GM23248 (cell line): ENCODE data around the gene CRIP1. TPM values are rescaled to one million over a fixed set of nuclear protein-coding genes. Genes with fewer than 3 reads are reported as not detected.

Experiments
- DNase-seq: peaks from one replicate; pipeline ENCODE4 v3.0.0-alpha.2; 2015
- H2AFZ ChIP-seq: fragments of 200-600 bp; sonication (generic); 2 replicates; pipeline ENCODE4 v1.6.1; 2016; ENCODE audit warnings: antibody characterized with exemption
- H3F3A ChIP-seq: fragments of 200-600 bp; sonication (generic); 2 replicates; pipeline ENCODE4 v1.6.1; 2016; ENCODE audit warnings: mild to moderate bottlenecking, antibody characterized with exemption, mixed run types; ENCODE audit not compliant: insufficient read depth
- H3K27ac ChIP-seq: fragments of 200-600 bp; sonication (generic); 2 replicates; pipeline ENCODE4 v1.5.1; 2016; ENCODE audit warnings: mild to moderate bottlenecking
- H3K27me3 ChIP-seq: fragments of 200-600 bp; sonication (generic); replicated peaks from 2 replicates; pipeline ENCODE4 v1.6.1; 2016; ENCODE audit warnings: mild to moderate bottlenecking; ENCODE audit not compliant: insufficient read depth
- H3K36me3 ChIP-seq: fragments of 200-600 bp; sonication (generic); 2 replicates; pipeline ENCODE4 v1.6.1; 2016; ENCODE audit warnings: low read depth, mild to moderate bottlenecking
- H3K4me1 ChIP-seq: fragments of 200-600 bp; sonication (generic); 2 replicates; pipeline ENCODE4 v1.6.1; 2016; ENCODE audit warnings: mild to moderate bottlenecking; ENCODE audit not compliant: insufficient read depth
- H3K4me2 ChIP-seq: fragments of 200-600 bp; sonication (generic); one replicate; pipeline ENCODE4 v1.6.1; 2016; ENCODE audit warnings: mild to moderate bottlenecking; ENCODE audit not compliant: unreplicated experiment
- H3K4me3 ChIP-seq: fragments of 200-600 bp; sonication (generic); 2 replicates; pipeline ENCODE4 v1.5.1; 2016; ENCODE audit warnings: mild to moderate bottlenecking
- H3K79me2 ChIP-seq: fragments of 200-600 bp; sonication (generic); 2 replicates; pipeline ENCODE4 v1.6.1; 2016; ENCODE audit warnings: mild to moderate bottlenecking; ENCODE audit not compliant: insufficient read depth
- H3K9ac ChIP-seq: fragments of 200-600 bp; sonication (generic); 2 replicates; pipeline ENCODE4 v1.6.1; 2016; ENCODE audit warnings: mild to moderate bottlenecking
- H3K9me2 ChIP-seq: fragments of 200-600 bp; sonication (generic); 2 replicates; pipeline ENCODE4 v1.6.1; 2016; ENCODE audit warnings: mixed run types, mild to moderate bottlenecking, moderate library complexity; ENCODE audit not compliant: insufficient read depth
- H3K9me3 ChIP-seq: fragments of 200-600 bp; sonication (generic); one replicate; pipeline ENCODE4 v1.6.1; 2017; ENCODE audit warnings: low read depth
- H4K20me1 ChIP-seq: fragments of 200-600 bp; sonication (generic); 2 replicates; pipeline ENCODE4 v1.6.0; 2016; ENCODE audit not compliant: insufficient read depth
- EZH2 ChIP-seq: fragments of 200-600 bp; sonication (generic); IDR thresholded peaks from 2 replicates; pipeline ENCODE4 v1.6.1; 2018; ENCODE audit warnings: antibody characterized with exemption, mild to moderate bottlenecking; ENCODE audit not compliant: insufficient read depth, poor library complexity, severe bottlenecking
- EZH2phosphoT487 ChIP-seq: fragments of 200-600 bp; sonication (generic); IDR thresholded peaks from 2 replicates; pipeline ENCODE4 v1.6.1; 2018; ENCODE audit warnings: antibody characterized with exemption, moderate library complexity, mild to moderate bottlenecking, low read depth; ENCODE audit not compliant: insufficient read depth
- WGBS, 2 experiments: methylation state at CpG; one replicate each; pipeline ENCODE4 v1.1.6; 2015 to 2017; ENCODE audit warnings: low lambda C conversion rate in 2 of 2, low coverage in 1 of 2; ENCODE audit errors: missing lambda C conversion rate in 2 of 2; 5-methylcytosine and 5-hydroxymethylcytosine counted together
- in situ Hi-C: fragments of 300-500 bp; cut with MboI; formaldehyde crosslinking; loops from 2 replicates; pipeline ENCODE4 v1.15.0; 2020
- polyA plus RNA-seq: library from polyadenylated mRNA; unstranded; fragments of >200 nt; fragmentation: Nextera tagmentation; extraction: Ambion mirVana; gene quantifications from 2 replicates; pipeline ENCODE4 v1.2.1, GENCODE V29; 2016
- total RNA-seq: library from RNA; depleted of rRNA; stranded (reverse); fragments of >200 nt; shearing (Covaris generic); gene quantifications from 2 replicates; pipeline ENCODE4 v1.2.3, GENCODE V29; 2014

CRIP1 gene
- total and polyA plus RNA-seq, 2 experiments from 2014 or later = 12.3 to 32.7 TPM

DNA sequence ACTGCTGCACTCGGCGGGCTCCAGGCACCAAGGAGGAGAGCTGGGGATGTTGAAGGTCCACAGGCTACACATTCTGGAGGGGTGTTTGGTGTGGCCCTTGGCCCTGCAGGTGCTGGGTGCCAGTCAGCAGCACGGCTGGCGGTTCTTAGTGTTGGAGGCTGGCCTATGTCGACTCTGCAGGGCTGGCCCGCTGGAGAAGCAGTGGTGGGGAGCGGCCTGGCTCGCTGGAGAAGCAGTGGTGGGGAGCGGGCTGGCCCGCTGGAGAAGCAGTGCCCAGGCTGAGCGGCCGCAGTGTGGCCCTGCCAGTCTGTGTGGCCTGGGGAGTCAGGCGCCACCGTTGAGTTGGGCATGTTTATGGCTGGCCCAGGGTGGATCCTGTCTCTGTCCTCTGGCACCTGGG, 39.7 kb upstream of the CRIP1 start:
- H3K79me2 ChIP-seq = peaks cover 14% of the 10 kb centered on the region; the same call in 1 of the 2 replicates
- no peaks in the 10 kb centered on the region; the same call in 1 of the 2 replicates for H3K36me3 ChIP-seq
- no peaks in the 10 kb centered on the region for H4K20me1 ChIP-seq
- H3K27ac ChIP-seq = no peak overlapping the region
- no peaks in the 10 kb centered on the region for H3K9me3 ChIP-seq
- no peak overlapping the region for H3K9ac ChIP-seq
- no peak overlapping the region for H2AFZ ChIP-seq
- no peak for DNase-seq
- H3K4me3 ChIP-seq = no peak overlapping the region
- TF ChIP-seq EZH2 (no peak), EZH2phosphoT487 (no peak)
- H3K4me1 ChIP-seq = no peaks in the 10 kb centered on the region
- in situ Hi-C loops = no loop called here
- WGBS, 2 experiments = 80 to 81% methylated on average over 14 of the region's 14 CpGs
- no peaks in the 10 kb centered on the region for H3K9me2 ChIP-seq
- no peaks in the 10 kb centered on the region for H3K27me3 ChIP-seq
- H3K4me2 ChIP-seq = no peak overlapping the region
- no peaks in the 10 kb centered on the region for H3F3A ChIP-seq

DNA sequence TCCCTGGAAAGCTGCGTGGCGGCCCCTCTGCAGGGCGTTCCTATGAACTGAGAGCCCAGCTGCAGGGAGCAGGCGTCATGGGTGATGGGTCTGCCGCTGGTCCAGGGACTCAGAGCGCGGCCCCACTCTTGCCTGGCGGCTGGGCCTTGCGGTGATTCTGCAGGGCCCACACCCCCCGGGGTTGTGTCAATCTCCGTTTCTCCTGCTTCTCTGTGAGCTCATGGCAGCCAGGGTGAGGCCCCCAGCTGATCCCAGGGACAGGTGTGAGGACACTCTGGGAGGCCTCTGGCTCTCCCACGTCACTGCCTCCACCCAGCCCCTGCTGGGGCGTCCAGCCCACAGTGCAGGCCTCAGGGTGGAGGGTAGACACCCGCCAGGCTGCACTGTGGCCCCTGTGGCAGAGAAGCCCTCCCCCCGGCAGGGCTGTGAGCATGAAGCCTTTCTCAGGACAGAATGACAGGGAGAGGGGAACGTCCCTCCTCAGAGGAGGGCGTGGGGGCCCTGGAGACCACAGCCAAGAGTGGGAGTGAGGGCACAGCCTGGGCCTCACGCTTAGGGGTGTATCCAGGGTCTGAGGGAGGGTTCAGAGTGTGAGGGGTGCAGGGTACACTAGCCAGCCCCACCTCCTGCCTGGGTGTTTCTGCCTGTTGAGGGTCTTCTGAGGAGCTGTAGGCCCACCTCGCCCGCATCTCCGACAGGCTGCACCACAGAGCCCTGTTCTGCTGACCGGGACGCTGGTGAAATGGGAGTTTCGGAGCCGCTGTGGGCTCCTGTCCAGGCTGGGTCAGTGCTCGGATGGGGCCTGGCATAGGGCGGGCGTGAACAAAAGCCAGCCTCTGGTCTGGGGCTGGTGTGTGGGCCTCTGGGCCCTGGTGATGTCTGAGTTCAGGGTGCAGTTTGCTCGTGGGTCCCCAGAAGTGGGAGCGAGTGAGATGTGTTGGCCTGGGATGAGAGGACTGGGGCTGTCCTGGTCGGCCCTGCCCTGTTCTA, 38.7 kb upstream of the CRIP1 start:
- Histone ChIP-seq H3K4me1 (no peaks in the 10 kb centered on the region), H3K36me3 (no peaks in the 10 kb centered on the region; the same call in 1 of the 2 replicates), H3K27me3 (no peaks in the 10 kb centered on the region), H3K9ac (peak overlapping the region; percentile 72), H3F3A (no peaks in the 10 kb centered on the region), H3K27ac (0 out of 2 replicates have a peak overlapping the region, but pooled peaks have one; percentile 23), H3K79me2 (peaks cover 14% of the 10 kb centered on the region; the same call in 1 of the 2 replicates), H2AFZ (no peak overlapping the region), H3K9me2 (no peaks in the 10 kb centered on the region), H3K4me3 (no peak overlapping the region), H3K9me3 (no peaks in the 10 kb centered on the region), H4K20me1 (no peaks in the 10 kb centered on the region), H3K4me2 (no peak overlapping the region)
- no peak for DNase-seq
- in situ Hi-C loops = no loop called here
- no peak for TF ChIP-seq EZH2phosphoT487
- TF ChIP-seq EZH2 = no peak
- WGBS, 2 experiments = 74 to 78% methylated on average over 31 of the region's 31 CpGs

DNA sequence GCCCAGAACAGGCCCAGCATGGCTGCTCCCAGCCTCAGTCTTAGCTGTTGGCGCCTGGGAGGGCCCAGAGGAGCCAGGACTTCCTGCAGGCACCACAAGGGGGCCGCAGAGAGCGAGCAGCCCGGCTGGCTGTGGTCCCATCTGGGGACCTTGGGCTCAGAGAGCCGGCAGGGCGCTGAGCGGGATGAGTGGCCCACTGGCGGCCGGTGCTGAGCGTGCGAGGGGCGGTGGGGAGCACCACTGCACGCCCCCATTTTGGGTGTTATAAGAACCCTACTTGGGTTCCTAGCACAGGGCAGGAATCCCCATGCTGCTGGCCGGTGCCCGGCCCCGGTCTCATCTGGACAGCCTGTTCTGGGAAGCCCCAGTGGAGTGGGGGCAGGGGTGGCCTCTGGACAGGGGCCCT, 38.0 kb upstream of the CRIP1 start:
- no peaks in the 10 kb centered on the region; the same call in 1 of the 2 replicates for H3K36me3 ChIP-seq
- H3K27me3 ChIP-seq = no peaks in the 10 kb centered on the region
- H3K4me2 ChIP-seq = no peak overlapping the region
- H3F3A ChIP-seq = no peaks in the 10 kb centered on the region
- no peak for TF ChIP-seq EZH2
- H3K9me3 ChIP-seq = no peaks in the 10 kb centered on the region
- no peak overlapping the region for H2AFZ ChIP-seq
- H4K20me1 ChIP-seq = no peaks in the 10 kb centered on the region
- DNase-seq = peak; percentile 84
- H3K9me2 ChIP-seq = no peaks in the 10 kb centered on the region
- no peaks in the 10 kb centered on the region for H3K4me1 ChIP-seq
- in situ Hi-C loops = no loop called here
- H3K4me3 ChIP-seq = no peak overlapping the region
- peak overlapping the region; percentile 72 for H3K9ac ChIP-seq
- H3K27ac ChIP-seq = 0 out of 2 replicates have a peak overlapping the region, but pooled peaks have one; percentile 23
- WGBS, 2 experiments = 39 to 44% methylated on average over 12 to 16 of the region's 16 CpGs
- H3K79me2 ChIP-seq = peaks cover 14% of the 10 kb centered on the region; the same call in 1 of the 2 replicates

DNA sequence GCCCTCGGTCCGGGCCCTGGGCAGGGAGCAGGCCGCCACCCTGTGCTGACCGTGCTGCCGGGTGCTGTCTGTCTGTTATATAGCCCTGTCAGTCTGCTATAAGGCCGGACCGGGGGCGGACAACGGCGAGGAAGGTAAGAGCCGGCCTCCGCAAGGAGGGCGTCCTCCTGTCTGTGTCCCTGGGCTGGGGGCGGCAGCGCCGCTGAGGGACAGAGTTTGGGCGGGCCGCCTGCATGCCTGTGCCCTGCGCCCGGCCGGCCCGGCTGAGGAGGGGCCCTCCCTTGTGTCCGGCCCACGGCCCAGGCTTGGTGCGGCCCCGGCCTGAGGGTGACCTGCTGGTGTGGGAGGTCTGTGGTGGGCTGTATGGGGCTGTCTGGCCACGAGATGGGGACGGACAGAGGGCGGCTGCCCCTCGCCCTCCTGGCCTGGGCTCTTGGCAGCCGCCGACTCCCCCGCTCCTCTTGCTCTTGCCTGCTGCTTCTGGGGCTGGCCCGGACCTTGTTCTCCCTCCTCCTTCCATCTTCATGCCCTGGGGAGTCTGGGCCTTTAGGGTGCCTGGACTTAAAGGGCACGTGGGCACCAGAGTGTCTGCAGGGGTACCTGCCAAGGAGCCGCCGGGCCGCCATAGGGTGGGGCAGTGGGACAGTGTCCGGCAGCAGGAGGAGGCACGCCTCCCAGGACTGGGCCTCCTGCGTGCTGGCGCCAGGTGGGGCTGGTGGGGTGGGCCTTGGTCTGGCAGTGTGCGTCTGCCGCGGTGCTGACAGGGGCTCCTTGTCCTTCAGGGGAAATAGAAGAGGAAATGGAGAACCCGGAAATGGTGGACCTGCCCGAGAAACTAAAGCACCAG, 37.2 kb upstream of the CRIP1 start:
- H3K4me3 ChIP-seq = no peak overlapping the region
- H4K20me1 ChIP-seq = no peaks in the 10 kb centered on the region
- H3K4me1 ChIP-seq = no peaks in the 10 kb centered on the region
- no peaks in the 10 kb centered on the region for H3K27me3 ChIP-seq
- no peak overlapping the region for H3K4me2 ChIP-seq
- TF ChIP-seq EZH2 (no peak), EZH2phosphoT487 (no peak)
- H3K79me2 ChIP-seq = peaks cover 14% of the 10 kb centered on the region; the same call in 1 of the 2 replicates
- H3K9me3 ChIP-seq = no peaks in the 10 kb centered on the region
- H3K36me3 ChIP-seq = no peaks in the 10 kb centered on the region; the same call in 1 of the 2 replicates
- no peak overlapping the region for H3K9ac ChIP-seq
- H3K27ac ChIP-seq = no peak overlapping the region
- DNase-seq = no peak
- H3F3A ChIP-seq = no peaks in the 10 kb centered on the region
- no peaks in the 10 kb centered on the region for H3K9me2 ChIP-seq
- in situ Hi-C loops = no loop called here
- WGBS, 2 experiments = 92% methylated on average over 38 to 47 of the region's 47 CpGs
- H2AFZ ChIP-seq = no peak overlapping the region
